Neuronal stem cell (in vitro differentiated cells): ENCODE measurements around the gene TPRN.

Experiments
- DNase-seq: peaks from one replicate; pipeline ENCODE4 v3.0.0-alpha.2; 2013; ENCODE audit warnings: low spot score
- H2AFZ ChIP-seq: one replicate; pipeline ENCODE4 v1.6.1; 2013; ENCODE audit warnings: mild to moderate bottlenecking, low read length, inconsistent platforms
- H2AK5ac ChIP-seq: 2 replicates; pipeline ENCODE4 v1.6.1; 2013; ENCODE audit warnings: low read depth, mild to moderate bottlenecking, inconsistent platforms, low read length, moderate library complexity, mixed read lengths
- H2BK120ac ChIP-seq: 2 replicates; pipeline ENCODE4 v1.6.1; 2013; ENCODE audit warnings: low read depth, mild to moderate bottlenecking, inconsistent platforms, low read length, moderate library complexity, mixed read lengths
- H2BK12ac ChIP-seq: one replicate; pipeline ENCODE4 v1.6.1; 2013; ENCODE audit warnings: low read length, inconsistent platforms
- H2BK15ac ChIP-seq: 2 replicates; pipeline ENCODE4 v1.6.1; 2013; ENCODE audit warnings: mild to moderate bottlenecking, low read length, inconsistent platforms, mixed read lengths
- H2BK5ac ChIP-seq: one replicate; pipeline ENCODE4 v1.6.1; 2013; ENCODE audit warnings: inconsistent platforms, mild to moderate bottlenecking, low read length, moderate library complexity
- H3K14ac ChIP-seq: one replicate; pipeline ENCODE4 v1.6.1; 2013; ENCODE audit warnings: low read length, inconsistent platforms
- H3K18ac ChIP-seq: 2 replicates; pipeline ENCODE4 v1.6.1; 2013; ENCODE audit warnings: low read length, inconsistent platforms
- H3K23ac ChIP-seq: 2 replicates; pipeline ENCODE4 v1.6.1; 2013; ENCODE audit warnings: low read depth, mild to moderate bottlenecking, mixed read lengths, low read length, inconsistent platforms; ENCODE audit not compliant: poor library complexity
- H3K27ac ChIP-seq: replicated peaks from 3 replicates; pipeline ENCODE4 v1.5.1; 2013; ENCODE audit warnings: low read length, inconsistent platforms
- H3K27me3 ChIP-seq, 3 experiments: 2 replicates each; pipeline ENCODE4 v1.6.1; 2013; ENCODE audit warnings: low read length in 3 of 3, mild to moderate bottlenecking in 2 of 3, inconsistent platforms in 1 of 3, low read depth in 1 of 3, mixed read lengths in 1 of 3, moderate library complexity in 1 of 3; ENCODE audit not compliant: control insufficient read depth in 3 of 3, insufficient read depth in 3 of 3
- H3K36me3 ChIP-seq, 2 donors: replicated peaks in 1 of 2; 2 replicates each; pipeline ENCODE4 v1.6.1; 2013; ENCODE audit warnings: low read length in 2 of 2; ENCODE audit not compliant: control insufficient read depth in 2 of 2, insufficient read depth in 2 of 2
- H3K4ac ChIP-seq: 2 replicates; pipeline ENCODE4 v1.6.1; 2013; ENCODE audit warnings: inconsistent platforms, mild to moderate bottlenecking, low read length, moderate library complexity
- H3K4me1 ChIP-seq, 2 donors: 1 replicate in 1 of 2; 2 replicates in 1 of 2; pipeline ENCODE4 v1.6.1; 2013; ENCODE audit warnings: low read length in 2 of 2, low read depth in 1 of 2; ENCODE audit not compliant: control insufficient read depth in 2 of 2, insufficient read depth in 1 of 2
- H3K4me2 ChIP-seq: one replicate; pipeline ENCODE4 v1.6.1; 2013; ENCODE audit warnings: mild to moderate bottlenecking, low read length, inconsistent platforms; ENCODE audit not compliant: insufficient read depth, poor library complexity, severe bottlenecking
- H3K4me3 ChIP-seq, 2 donors: 2 replicates each; pipeline ENCODE4 v1.5.1; 2013; ENCODE audit warnings: low read length in 2 of 2, mild to moderate bottlenecking in 2 of 2, inconsistent platforms in 1 of 2, moderate library complexity in 1 of 2
- H3K79me1 ChIP-seq: one replicate; pipeline ENCODE4 v1.6.1; 2013; ENCODE audit warnings: low read depth, mild to moderate bottlenecking, inconsistent platforms, low read length, moderate library complexity
- H3K9ac ChIP-seq: one replicate; pipeline ENCODE4 v1.6.1; 2013; ENCODE audit warnings: mild to moderate bottlenecking, low read depth, low read length, inconsistent platforms; ENCODE audit not compliant: poor library complexity
- H3K9me3 ChIP-seq, 2 donors: replicated peaks in 1 of 2; 2 replicates each; pipeline versions ENCODE3 to v1.6.1; 2013; ENCODE audit warnings: low read length in 2 of 2, mild to moderate bottlenecking in 2 of 2, inconsistent platforms in 1 of 2, low read depth in 1 of 2, mixed read lengths in 1 of 2, moderate library complexity in 1 of 2; ENCODE audit not compliant: control insufficient read depth in 2 of 2, insufficient read depth in 1 of 2
- H4K8ac ChIP-seq: one replicate; pipeline ENCODE4 v1.6.1; 2013; ENCODE audit warnings: low read depth, mild to moderate bottlenecking, inconsistent platforms, low read length, moderate library complexity
- H4K91ac ChIP-seq: one replicate; pipeline ENCODE4 v1.6.1; 2013; ENCODE audit warnings: low read length, low read depth, mild to moderate bottlenecking, inconsistent platforms; ENCODE audit not compliant: poor library complexity
- WGBS, 2 donors: extraction: QIAGEN DNeasy Blood & Tissue Kit; methylation state at CpG; one replicate each; pipeline ENCODE4 v1.1.7; 2013; ENCODE audit warnings: missing lambda C conversion rate in 2 of 2, mixed read lengths in 1 of 2; ENCODE audit not compliant: insufficient read length in 2 of 2, insufficient replicate concordance in 1 of 2; ENCODE audit errors: extremely low coverage in 2 of 2; 5-methylcytosine and 5-hydroxymethylcytosine counted together

Gene TPRN

GRCh38 chr9:137188490-137189296, 11.8 kb downstream of the TPRN start, which contains the start of the genes ANAPC2 and SSNA1:
ANAPC2 (minus strand) TSS chr9:137188560; CDS start chr9:137188532, 28 bp downstream.
SSNA1 (plus strand) TSS chr9:137188676; CDS start chr9:137188727, 51 bp downstream.
- peak within 1 kb of the TSS; percentile 82 for H3K14ac ChIP-seq
- peak within 1 kb of the TSS; percentile 93 for H2AK5ac ChIP-seq
- peaks cover 18 to 61% of the 10 kb centered on the region in 2 donors for H3K36me3 ChIP-seq
- peak within 1 kb of the TSS; percentile 92 for H3K18ac ChIP-seq
- no peak within 1 kb of the TSS for H2BK12ac ChIP-seq
- H3K4me3 ChIP-seq = peak within 1 kb of the TSS; percentile 99 to 100
- no peak within 1 kb of the TSS for H2BK15ac ChIP-seq
- peak within 1 kb of the TSS; percentile 94 for H3K4me2 ChIP-seq
- peaks cover 32% of the 10 kb centered on the region for H3K79me1 ChIP-seq
- H3K9me3 ChIP-seq = peaks cover 0 to 1% of the 10 kb centered on the region in 2 donors
- H3K27ac ChIP-seq = no peak within 1 kb of the TSS
- peak within 1 kb of the TSS; percentile 95 for H2AFZ ChIP-seq
- no peak within 1 kb of the TSS for H2BK120ac ChIP-seq
- peak within 1 kb of the TSS; percentile 95 for H3K23ac ChIP-seq
- H2BK5ac ChIP-seq = peak within 1 kb of the TSS; percentile 78
- H4K8ac ChIP-seq = peak within 1 kb of the TSS; percentile 98
- H3K4me1 ChIP-seq = peaks cover 12 to 17% of the 10 kb centered on the region in 2 donors
- peaks cover 0 to 2% (median 0%) of the 10 kb centered on the region in 3 experiments for H3K27me3 ChIP-seq
- H3K4ac ChIP-seq = peak within 1 kb of the TSS; percentile 78
- peak within 1 kb of the TSS; percentile 95 for H3K9ac ChIP-seq
- peak; percentile 93 for DNase-seq
- H4K91ac ChIP-seq = no peak within 1 kb of the TSS
- no CpG with 5 or more reads among the region's 98 CpGs for WGBS, 2 donors

- Histone ChIP-seq H2BK120ac (no peak overlapping the region), H2AFZ (peak overlapping the region; percentile 95), H3K18ac (peak overlapping the region; percentile 89), H3K36me3 (peaks cover 24 to 67% of the 10 kb centered on the region in 2 donors), H3K27ac (no peak overlapping the region), H3K4me2 (peak overlapping the region; percentile 94), H4K91ac (no peak overlapping the region), H3K4me1 (peaks cover 12 to 17% of the 10 kb centered on the region in 2 donors), H2BK12ac (no peak overlapping the region), H2BK15ac (no peak overlapping the region), H2AK5ac (peak overlapping the region; percentile 93), H3K9me3 (peaks cover 0 to 1% of the 10 kb centered on the region in 2 donors), H3K23ac (peak overlapping the region; percentile 95), H3K4ac (peak overlapping the region; percentile 78), H3K79me1 (peaks cover 28% of the 10 kb centered on the region), H3K9ac (peak overlapping the region; percentile 95), H2BK5ac (peak overlapping the region; percentile 78), H3K27me3 (peaks cover 0 to 2% (median 0%) of the 10 kb centered on the region in 3 experiments), H4K8ac (peak overlapping the region; percentile 98), H3K14ac (peak overlapping the region; percentile 82), H3K4me3 (peak overlapping the region; percentile 99 to 100)
- no peak for DNase-seq
- no CpG with 5 or more reads among the region's 31 CpGs for WGBS, 2 donors
Observed at GRCh38 chr9:137188086-137188489, 12.5 kb downstream of the TPRN start.

- peaks cover 30 to 72% of the 10 kb centered on the region in 2 donors for H3K36me3 ChIP-seq
- H3K18ac ChIP-seq = no peak overlapping the region
- H3K23ac ChIP-seq = no peak overlapping the region
- peaks cover 12 to 17% of the 10 kb centered on the region in 2 donors for H3K4me1 ChIP-seq
- no peak overlapping the region for H3K14ac ChIP-seq
- H2AK5ac ChIP-seq = no peak overlapping the region
- DNase-seq = no peak
- H2BK15ac ChIP-seq = no peak overlapping the region
- peaks cover 0 to 2% (median 0%) of the 10 kb centered on the region in 3 experiments for H3K27me3 ChIP-seq
- H2BK12ac ChIP-seq = no peak overlapping the region
- WGBS, 2 donors = no CpG with 5 or more reads among the region's 15 CpGs
- no peak overlapping the region for H3K9ac ChIP-seq
- H2BK120ac ChIP-seq = no peak overlapping the region
- H2BK5ac ChIP-seq = no peak overlapping the region
- H3K4me3 ChIP-seq = peak overlapping the region; percentile 99 to 100
- peak overlapping the region; percentile 94 for H3K4me2 ChIP-seq
- H3K9me3 ChIP-seq = peaks cover 0 to 1% of the 10 kb centered on the region in 2 donors
- no peak overlapping the region for H4K91ac ChIP-seq
- H3K27ac ChIP-seq = no peak overlapping the region
- H4K8ac ChIP-seq = no peak overlapping the region
- H3K4ac ChIP-seq = no peak overlapping the region
- H3K79me1 ChIP-seq = peaks cover 27% of the 10 kb centered on the region
- H2AFZ ChIP-seq = no peak overlapping the region
Observed at GRCh38 chr9:137187386-137187785, 13.2 kb downstream of the TPRN start.

DNA sequence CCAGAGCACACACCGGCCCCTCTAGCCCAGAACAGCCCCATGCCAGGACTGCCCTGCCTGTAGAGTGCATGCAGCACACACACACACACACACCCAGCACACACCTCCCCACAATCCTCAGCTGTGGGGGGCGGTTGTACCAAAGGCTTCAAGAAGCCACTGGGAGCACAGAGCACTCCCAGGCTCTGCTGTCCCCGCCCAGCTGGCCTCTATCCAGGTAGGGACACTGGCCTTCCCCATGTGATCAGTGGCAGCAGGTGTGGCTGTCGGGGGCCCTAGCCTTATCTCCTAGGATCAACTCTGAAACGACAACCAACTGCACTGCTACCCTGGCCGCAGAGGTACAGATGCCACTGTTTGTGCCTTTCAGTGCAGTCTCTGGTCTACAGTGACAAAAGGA, 14.2 kb downstream of the TPRN start:
- H3K14ac ChIP-seq = no peak overlapping the region
- H2BK120ac ChIP-seq = no peak overlapping the region
- peaks cover 0 to 2% (median 0%) of the 10 kb centered on the region in 3 experiments for H3K27me3 ChIP-seq
- no peak overlapping the region for H2BK12ac ChIP-seq
- H3K79me1 ChIP-seq = peaks cover 27% of the 10 kb centered on the region
- H2BK15ac ChIP-seq = no peak overlapping the region
- H3K9ac ChIP-seq = peak overlapping the region; percentile 21
- no peaks in the 10 kb centered on the region for H3K9me3 ChIP-seq
- no peak for DNase-seq
- H3K4me2 ChIP-seq = no peak overlapping the region
- H3K4me3 ChIP-seq = peak overlapping the region in 1 of 2 donors; percentile 100
- H2AFZ ChIP-seq = no peak overlapping the region
- peaks cover 12 to 17% of the 10 kb centered on the region in 2 donors for H3K4me1 ChIP-seq
- H2BK5ac ChIP-seq = no peak overlapping the region
- no peak overlapping the region for H3K4ac ChIP-seq
- no peak overlapping the region for H4K91ac ChIP-seq
- no peak overlapping the region for H3K18ac ChIP-seq
- peaks cover 33 to 68% of the 10 kb centered on the region in 2 donors for H3K36me3 ChIP-seq
- no CpG with 5 or more reads among the region's 6 CpGs for WGBS, 2 donors
- peak overlapping the region; percentile 65 for H3K23ac ChIP-seq
- no peak overlapping the region for H4K8ac ChIP-seq
- no peak overlapping the region for H3K27ac ChIP-seq
- no peak overlapping the region for H2AK5ac ChIP-seq
